CD4-positive, alpha-beta T cell treated with Interleukin-6 at 100 ng/mL for 8 hours (primary cell): ENCODE data around the gene LMNB1.
"Not testable (repeated sequence)": the region's sequence is repeated elsewhere in the genome, so short reads cannot be mapped to it uniquely, and the experiment has no call there.

Experiments
- DNase-seq: peaks from one replicate; pipeline ENCODE4 v3.0.0-alpha.2; 2020; ENCODE audit warnings: mixed read lengths, low spot score

LMNB1 gene

DNA sequence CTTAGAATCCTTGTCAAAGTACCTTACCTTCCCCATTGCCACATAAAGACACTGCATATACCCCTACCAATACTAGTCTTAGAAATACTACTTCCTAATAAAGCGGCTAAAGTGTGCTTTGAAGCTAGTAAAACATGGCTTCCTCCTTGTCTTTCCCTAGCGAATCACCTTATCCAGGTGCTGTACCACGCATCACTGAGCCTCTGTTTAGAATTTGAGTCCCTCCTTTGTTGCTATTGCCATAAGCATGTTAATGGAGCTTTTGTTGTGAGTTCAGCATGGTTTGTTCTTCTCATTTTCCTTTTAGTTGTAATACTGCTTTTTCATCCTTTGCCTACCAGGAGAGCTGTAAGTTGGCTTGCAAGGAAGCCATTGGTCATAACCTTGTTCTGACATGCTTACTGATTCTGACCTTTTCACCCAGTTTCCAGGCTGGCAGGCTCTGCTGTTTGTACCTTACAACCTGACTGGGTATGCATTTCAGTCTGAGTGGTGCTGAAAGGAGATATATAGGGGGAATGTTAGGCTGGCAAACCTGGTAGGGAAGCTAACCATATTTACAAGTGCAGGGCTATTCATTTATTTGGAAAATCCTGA is 49.8 kb downstream of the LMNB1 start:
- DNase-seq = no peak

DNA sequence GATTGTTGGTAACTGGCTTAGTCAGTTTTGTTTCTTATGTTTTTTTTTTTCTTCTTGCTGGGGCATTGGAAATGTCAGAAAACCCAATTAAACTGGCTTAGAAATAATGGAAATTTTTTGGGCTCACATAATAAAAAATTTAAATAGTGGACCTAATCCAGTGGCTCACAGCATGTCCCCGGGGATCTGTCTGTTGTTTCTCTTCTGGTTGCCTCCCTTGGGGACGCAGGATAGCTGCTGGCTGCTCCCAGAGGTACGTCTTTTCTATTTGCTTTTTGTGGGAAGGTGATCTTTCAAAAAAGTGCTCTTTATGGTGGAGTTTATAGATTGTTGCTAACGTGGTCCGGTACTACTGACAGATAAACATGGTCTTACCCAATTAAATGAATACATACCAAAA is 52.2 kb downstream of the LMNB1 start:
- DNase-seq = no peak

DNA sequence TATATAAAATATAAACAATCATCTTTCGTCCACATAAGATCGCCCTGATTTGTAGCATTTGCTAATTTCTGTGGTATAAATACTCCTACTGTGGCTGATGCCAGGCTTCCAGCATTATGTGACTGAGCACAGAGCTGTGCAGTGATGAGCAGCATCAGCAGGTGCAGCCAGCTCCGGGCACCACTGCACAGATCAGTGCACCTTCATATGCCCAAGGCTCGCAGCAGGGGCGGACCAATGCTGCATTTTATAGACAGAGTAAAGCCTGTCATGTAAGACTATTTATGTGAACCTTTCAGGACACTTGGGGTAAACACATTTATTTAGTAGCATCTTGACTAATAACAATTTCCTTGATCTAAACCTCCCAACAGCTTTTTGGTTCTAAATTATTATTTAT is 53.1 kb downstream of the LMNB1 start:
- DNase-seq = no peak

DNA sequence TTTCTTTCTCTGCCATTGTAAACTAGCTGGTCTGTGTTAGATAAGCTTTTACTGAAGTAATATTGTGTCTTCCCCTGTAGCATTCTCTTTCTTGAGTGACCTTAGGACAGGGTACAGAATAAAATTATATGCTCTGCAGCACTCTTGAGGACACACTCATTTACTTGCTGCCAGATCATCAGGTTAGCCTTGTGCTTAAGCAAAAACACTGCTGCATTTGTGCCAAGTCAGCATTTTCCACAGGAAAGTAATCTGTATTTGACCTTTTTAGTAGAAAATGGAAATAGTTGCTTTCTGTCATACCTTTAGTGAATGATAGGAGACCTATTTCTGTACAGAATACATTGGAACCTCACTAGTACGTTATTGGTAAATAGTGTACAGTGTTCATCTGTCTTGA is 54.2 kb downstream of the LMNB1 start:
- no peak for DNase-seq

DNA sequence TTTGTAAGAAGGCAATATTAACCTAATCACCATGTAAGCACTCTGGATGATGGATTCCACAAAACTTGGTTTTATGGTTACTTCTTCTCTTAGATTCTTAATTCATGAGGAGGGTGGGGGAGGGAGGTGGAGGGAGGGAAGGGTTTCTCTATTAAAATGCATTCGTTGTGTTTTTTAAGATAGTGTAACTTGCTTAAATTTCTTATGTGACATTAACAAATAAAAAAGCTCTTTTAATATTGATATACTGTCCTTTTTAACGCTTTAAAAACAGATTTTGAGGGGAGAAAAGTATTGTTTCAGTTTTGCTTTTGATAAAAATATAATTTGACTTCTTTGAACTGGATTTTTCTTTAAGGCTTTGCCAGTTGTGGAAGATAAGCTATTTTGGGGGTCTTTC is 59.8 kb downstream of the LMNB1 start:
- DNase-seq = no peak

DNA sequence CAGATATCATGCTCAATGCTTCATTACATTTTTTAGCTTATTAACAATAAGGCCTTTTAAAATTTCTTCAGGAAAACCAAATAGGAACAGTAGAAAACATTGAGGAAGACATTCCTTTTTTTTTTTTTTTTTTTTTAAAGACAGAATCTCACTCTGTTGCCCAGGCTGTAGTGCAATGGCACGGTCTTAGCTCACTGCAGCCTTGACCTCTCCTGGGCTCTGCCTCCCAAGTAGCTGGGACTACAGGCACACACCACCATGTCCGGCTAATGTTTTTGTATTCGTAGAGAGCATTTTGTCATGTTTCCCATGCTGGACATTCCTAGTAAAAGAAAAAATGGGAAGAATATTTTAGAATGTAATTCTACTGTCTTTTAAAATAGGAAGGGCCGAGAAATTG is 60.3 kb downstream of the LMNB1 start:
- no peak for DNase-seq

DNA sequence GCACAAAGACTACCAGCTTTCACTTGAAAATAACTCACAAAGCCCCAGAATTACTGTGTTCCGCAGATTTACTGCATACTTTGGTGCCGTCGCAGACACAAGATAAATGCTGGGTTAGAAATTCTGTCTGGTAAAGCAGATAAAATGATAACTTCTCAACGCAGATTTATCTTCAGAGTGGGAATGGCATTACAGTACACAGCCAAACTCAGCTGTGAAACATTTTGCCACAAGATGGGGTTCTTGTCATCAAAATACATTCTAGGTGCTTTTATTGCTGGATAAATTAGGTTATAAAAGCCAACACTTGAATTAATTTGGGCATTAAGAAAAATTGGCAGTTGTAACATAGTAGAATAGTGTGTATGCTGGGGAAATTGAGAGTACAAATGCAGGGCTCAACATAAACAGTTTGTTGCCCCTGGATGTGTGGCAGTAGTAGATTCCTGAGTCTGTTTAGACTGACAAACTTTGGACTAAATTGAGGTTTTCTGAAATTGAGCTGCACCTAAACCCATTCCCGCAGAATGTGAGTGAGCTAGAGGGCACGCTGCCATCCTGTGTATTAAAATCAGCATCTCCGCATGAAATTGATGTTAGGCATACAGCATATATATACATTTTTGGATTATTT is 61.1 kb downstream of the LMNB1 start:
- peak; percentile 12 for DNase-seq

DNA sequence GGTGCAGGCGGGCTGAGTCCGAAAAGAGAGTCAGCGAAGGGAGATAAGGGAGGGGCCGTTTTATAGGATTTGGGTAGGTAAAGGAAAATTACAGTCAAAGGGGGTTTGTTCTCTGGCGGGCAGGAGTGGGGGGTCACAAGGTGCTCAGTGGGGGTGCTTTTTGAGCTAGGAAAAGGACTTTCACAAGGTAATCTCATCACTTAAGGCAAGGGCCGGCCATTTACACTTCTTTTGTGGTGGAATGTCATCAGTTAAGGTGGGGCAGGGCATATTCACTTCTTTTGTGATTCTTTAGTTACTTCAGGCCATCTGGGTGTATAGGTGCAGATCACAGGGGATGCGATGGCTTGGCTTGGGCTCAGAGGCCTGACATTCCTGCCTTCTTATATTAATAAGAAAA is 62.5 kb downstream of the LMNB1 start:
- not testable (repeated sequence) for DNase-seq

DNA sequence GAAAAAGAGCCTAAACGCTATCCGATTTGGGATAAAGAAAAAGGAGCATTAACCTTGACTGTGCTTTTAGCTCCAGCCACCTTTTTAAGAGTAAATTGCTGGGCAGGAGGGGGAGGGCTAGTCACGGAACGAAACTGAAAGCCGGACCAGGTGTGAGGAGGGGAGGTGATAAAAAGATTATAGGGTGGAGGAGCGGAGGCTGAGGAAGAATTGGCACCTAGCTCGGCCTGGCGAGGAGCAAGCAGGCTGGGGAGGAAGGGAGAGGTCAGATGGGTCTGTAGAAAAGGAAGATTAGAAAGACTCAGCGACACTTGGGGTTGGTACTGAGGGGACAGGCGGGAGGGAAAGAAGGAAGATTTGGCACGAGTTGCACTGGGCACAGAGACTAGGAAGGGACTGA is 66.4 kb downstream of the LMNB1 start:
- DNase-seq = not testable (repeated sequence)

DNA sequence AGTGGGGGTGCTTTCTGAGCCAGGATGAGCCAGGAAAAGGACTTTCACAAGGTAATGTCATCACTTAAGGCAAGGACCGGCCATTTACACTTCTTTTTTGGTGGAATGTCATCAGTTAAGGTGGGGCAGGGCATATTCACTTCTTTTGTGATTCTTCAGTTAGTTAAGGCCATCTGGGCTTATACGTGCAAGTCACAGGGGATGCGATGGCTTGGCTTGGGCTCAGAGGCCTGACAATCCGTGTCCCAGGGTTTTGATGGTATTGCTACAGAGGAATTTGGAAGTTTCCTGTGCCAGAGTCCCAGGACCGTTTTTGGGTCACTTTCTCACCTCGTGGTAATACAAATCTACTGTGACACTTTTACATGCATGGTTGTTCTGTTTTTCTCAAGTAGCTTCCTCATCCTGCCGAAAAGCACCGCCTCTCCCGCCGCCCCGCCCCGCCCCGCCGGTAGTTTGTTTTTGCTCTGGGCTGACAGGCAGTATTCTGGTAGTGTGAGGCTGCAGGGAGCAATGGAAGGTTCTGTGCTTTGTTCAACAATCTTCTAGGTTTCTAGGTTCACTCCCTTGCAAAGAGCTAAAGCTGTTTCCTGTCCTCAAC is 68.6 kb downstream of the LMNB1 start:
- DNase-seq = peak; percentile 82

DNA sequence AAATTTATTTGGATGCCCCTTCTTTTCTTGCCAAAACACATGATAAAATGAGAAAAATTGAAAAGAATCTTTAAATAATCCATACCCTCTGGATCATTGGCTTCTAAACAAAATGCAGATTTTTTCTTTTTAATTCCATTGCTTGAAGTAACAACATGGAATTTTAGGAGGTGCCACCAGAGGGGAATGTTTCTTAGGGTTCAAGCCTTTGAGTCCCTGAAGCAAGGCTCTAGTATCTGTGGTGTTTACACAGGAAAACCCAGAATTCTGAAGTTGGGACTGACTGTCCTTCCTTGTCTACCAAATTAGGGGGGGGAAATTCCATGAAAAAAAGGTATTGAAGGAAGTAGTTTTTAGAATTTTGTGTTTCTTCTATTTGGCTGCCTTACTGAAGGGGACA is 69.4 kb downstream of the LMNB1 start:
- DNase-seq = no peak

DNA sequence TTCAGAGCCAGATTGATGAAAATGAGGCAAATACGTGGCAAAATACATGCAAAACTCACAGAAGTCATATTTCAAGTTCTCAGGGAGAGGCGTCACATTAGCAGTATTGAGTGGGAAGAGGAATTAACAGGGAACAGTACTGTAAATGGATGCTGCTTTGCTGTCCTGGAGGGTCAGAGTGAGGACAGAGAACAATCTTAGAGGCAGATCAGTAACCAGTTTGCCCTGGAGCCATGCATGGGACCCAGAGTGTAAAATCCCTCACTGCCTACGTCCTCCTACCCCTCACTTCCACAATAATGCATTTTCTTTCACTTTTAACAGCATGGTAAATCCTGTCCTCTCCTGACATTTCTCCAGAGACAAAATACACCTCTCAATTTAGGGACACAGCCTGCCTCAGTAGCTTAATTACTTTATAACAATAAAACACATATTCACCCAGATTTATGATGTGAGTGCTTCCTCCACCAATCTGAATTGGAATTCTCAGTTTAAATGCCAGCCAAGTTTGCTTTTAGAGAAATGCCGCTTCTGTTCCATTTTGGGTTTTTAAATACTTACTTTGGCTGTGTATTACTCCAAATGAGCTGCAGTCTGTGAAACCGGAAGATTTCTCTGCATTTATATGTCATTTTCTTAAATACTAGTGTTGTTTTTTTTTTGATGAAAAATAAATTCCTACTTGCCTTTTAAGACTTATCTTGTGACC is 70.0 kb downstream of the LMNB1 start:
- no peak for DNase-seq

DNA sequence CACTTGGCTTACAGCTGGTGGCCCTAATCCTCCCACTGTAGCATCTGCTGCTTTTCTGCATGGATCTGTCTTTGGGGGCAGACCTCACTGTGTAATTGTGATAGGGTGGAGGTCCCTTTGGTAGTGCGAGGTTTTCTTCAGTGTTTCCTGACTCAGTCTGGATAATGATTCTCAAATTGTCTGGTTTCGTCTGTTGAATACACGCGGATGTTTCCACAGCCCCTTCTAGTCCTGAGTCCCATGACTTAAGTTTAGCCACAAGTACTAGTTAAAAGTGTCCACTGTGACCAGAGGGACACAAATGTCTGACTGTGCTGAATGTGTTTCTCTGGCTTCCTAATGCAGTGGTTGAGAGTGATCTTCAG is 70.5 kb downstream of the LMNB1 start:
- DNase-seq = no peak

DNA sequence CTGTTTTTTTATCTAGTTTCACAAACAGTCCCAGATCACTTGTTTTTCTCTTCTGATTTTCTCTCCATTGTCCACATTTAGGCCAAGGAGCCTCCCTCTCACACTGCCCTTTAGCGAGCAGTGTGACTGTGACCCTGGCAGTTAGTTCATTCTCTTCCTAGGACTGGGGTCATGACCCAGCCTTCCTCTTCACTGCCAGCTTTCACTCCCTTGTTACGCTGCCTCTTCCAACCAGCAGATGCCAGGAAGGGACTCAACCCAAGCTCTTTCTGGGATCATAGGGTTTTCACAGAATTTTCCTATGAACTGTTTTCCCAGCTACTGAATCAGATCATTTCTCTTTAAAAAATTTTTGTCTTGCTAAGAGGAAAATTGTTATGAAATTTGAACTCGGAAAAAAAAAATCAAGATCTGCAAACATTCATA is 70.9 kb downstream of the LMNB1 start:
- DNase-seq = no peak

DNA sequence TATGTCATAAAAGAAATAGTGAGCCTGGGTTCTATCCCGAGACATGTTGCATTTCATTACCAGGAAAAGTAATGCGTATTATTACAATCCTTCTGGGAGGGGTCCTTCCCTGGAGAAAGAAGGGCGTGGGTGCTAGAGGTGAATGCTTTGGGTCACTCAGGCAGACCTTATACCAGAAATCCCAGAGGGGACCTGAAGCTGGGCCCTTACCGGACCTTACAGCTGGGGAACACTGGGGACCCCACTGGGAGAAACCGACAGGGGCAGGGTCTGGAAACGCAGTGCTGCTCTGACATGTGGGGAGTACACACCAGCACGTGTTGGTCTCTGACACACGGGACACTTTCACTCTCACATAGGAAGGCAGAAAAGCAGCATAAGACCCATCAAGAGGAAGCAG is 71.3 kb downstream of the LMNB1 start:
- no peak for DNase-seq

DNA sequence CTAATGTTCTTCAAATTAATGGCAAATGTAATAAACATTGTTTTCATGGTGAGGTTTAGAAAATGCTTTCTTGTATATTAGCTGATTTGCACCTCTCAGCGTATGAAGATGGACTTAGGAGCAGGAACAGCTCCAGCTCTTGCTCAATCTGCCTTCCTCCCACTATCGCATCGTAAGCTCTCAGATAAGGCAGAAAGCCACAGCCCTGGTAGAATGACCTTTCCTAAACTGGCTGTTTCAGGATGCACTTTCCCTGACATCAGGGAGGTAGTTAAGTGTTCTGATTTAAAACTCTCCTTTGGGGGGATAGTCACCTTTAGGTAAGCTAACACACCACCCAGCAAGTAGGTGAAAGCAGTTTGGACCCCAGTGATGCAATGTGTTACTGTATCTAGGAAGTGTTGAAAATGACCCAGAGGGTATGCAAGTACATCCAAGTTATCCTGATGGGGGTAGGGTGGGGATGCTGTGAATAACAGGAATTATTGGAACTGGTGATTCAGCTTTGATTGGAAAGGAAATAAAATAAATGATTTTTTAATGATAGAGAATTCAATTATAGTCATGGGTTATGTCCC is 72.3 kb downstream of the LMNB1 start:
- no peak for DNase-seq

DNA sequence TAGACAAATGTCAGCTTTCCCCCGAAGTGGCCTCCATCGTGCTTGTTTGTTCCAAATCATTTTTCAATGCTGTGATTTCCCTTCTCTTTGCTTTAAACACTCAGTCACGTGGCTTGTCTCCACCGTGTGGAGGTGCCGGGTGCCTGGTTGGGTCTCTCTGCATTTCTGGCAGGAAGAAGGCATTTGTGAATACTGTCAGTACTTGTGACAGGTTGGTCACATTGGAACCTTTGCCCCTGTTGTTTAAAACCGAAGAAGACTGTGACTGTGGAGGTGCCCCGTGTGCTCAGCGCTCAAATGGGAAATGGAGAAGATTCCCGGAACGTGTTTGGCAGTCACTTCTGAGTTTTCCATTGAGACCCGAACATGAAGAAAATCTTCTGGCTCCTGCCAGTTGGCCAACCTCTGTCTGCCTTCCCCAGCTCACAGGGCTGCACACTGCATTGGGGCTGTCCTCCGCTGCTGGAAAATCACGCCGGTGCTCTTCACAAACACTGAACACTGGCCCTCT is 74.6 kb downstream of the LMNB1 start:
- DNase-seq = peak; percentile 62

DNA sequence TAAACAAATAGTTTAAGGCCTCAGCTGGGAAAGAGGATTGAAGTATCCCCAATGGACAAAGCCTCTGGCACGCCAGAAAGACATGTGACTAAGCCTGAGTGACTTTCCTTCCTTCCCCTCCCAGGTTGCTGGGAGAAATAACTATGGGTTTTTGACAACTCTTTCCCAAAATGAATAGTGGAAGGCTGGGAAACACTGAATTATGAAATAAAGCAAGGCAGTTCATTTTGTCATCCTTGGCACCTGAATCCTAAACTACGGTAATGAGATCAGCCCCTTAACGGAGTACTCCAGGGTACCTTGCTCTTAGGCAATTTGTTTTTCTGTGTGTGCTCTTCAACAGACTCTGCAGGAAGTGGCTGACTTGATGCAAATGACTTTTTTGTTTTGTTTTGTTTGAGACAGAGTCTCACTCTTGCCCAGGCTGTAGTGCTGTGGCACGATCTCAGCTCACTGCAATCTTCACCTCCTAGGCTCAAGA is 75.2 kb downstream of the LMNB1 start:
- DNase-seq = peak; percentile 66

DNA sequence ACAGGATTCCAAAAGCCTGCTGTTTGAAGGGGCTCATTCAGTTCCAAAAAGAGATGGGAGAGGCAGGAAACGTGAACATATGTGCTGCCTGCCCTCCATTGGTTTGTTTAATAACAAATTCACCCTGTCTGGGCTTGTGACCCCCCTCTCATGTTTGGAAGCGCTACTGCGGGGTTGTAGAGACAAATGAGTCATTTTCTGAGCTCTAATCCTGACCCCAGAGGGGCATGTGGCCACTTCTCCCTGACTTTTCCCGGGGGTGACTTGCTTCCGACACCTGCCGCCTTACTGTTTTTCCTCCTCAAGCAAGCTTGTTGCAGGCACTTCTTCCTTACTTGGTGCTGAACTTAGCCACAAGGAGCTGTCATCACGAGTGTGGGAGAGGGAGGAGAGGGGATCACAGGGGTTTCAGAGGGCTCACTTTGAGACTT is 75.9 kb downstream of the LMNB1 start:
- DNase-seq = no peak

DNA sequence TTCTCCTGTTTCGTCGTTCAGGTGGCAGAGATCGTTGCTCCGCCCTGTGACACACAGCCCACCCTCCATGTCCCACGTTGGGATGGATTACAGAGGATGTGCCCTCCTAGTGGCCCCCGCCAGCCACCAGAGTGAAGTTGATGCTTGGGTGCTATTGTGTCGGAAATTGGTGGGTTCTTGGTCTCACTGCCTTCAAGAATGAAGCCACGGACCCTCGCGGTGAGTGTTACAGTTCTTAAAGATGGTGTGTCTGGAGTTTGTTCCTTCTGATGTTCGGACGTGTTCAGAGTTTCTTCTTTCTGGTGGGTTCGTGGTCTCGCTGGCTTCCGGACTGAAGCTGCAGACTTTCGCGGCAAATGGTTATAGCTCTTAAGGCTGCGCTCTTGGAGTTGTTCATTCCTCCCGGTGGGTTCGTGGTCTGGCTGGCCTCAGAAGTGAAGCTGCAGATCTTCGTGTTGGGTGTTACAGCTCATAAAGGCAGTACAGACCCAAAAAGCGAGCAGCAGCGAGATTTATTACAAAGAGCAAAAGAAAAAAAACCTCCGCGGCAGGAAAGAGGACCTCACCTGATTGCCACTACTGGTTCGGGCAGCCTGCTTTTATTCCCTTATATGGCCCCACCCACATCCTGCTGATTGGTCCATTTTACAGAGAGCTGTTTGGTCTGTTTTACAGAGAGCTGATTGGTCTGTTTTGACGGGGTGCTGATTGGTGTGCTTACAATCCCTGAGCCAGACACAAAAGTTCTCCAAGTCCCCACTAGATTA is 76.8 kb downstream of the LMNB1 start:
- peak; percentile 61 for DNase-seq

DNA sequence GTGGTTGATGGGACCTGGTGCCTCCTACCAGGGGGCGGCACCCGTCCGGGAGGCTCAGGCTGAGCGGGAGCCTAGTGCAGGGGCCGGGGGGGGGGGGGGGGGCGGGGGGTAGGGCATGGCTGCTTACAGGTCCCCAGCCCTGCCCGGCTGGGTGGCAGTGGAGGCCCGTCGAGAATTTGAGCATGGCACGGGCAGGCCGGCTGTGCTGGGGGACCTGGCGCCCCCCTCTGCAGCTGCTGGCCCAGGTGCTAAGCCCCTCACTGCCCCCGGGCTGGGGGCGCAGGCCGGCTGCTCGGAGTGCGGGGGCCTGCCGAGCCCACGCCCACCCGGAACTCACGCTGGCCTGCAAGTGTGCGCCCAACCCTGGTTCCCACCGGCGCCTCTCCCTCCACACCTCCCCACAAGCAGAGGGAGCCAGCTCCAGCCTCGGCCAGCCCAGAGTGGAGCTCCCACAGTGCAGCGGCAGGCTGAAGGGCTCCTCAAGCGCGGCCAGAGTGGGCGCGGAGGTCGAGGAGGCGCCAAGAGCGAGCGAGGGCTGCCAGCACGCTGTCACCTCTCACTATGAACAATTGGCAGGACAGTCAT is 77.7 kb downstream of the LMNB1 start:
- no peak for DNase-seq
